ENCODE results near the gene IL24. TPM values are rescaled to one million over a fixed set of nuclear protein-coding genes. Genes with fewer than 3 reads are reported as not detected.

IL24 gene
- total and polyA plus RNA-seq, 10 of the 15 experiments (the other 5 are each of a cell fraction or from before 2014, with no cell fraction given): 0.05 to 19.8 (median 0.35) TPM; not detected in 1

GRCh38 chr1:206930210-206930798 lies 33.1 kb downstream of the IL24 start (continued):
- TF ChIP-seq ZNF24 (IDR thresholded peaks at IDR 0.05) (no peak), TARDBP (IDR thresholded peaks at IDR 0.05; ENCODE audit: borderline replicate concordance) (no peak; the same call in 1 of the 2 replicates), NFIC (IDR thresholded peaks at IDR 0.05; ENCODE audit: low read depth, low read length) (no peak), IKZF1 (conservative IDR thresholded peaks at IDR 0.05) (peak; percentile 93), SREBF1 (IDR thresholded peaks at IDR 0.05; ENCODE audit: low read length) (no peak), RBBP5 (conservative IDR thresholded peaks at IDR 0.05) (no peak), MTA2 (IDR thresholded peaks at IDR 0.05; ENCODE audit: low read depth) (peak; percentile 91), YBX1 (IDR thresholded peaks at IDR 0.05) (no peak), STAT3 (IDR thresholded peaks at IDR 0.05; ENCODE audit: low read depth, low read length) (peak; percentile 79; the same call in 1 of the 2 replicates), WRNIP1 (IDR thresholded peaks at IDR 0.05; ENCODE audit: borderline replicate concordance, low read depth, low read length) (0 out of 2 replicates have a peak, but pooled peaks have one; percentile 67), RCOR1 (conservative IDR thresholded peaks at IDR 0.05; ENCODE audit: low read depth, low read length) (0 out of 2 replicates have a peak, but pooled peaks have one; percentile 36), MXI1 (IDR thresholded peaks at IDR 0.05; ENCODE audit: low read depth, low read length) (peak; percentile 55; the same call in 1 of the 2 replicates), ZNF274 (IDR thresholded peaks at IDR 0.05; ENCODE audit: insufficient read depth, insufficient read length) (no peak), GATAD2B (conservative IDR thresholded peaks at IDR 0.05; ENCODE audit: low read depth) (peak; percentile 75; the same call in 1 of the 2 replicates), SIX5 (IDR thresholded peaks at IDR 0.05; ENCODE audit: low read depth, low read length, severe bottlenecking) (no peak), MYC (IDR thresholded peaks at IDR 0.05; ENCODE audit: insufficient read depth, insufficient read length, insufficient replicate concordance, low read length, severe bottlenecking) (no peak), BACH1 (IDR thresholded peaks at IDR 0.05; ENCODE audit: borderline replicate concordance) (peak; percentile 44; the same call in 1 of the 2 replicates), DPF2 (IDR thresholded peaks at IDR 0.05) (peak; percentile 88), YY1 (IDR thresholded peaks at IDR 0.05; ENCODE audit: low read depth, low read length) (peak; percentile 60; the same call in 1 of the 2 replicates), LARP7 (IDR thresholded peaks at IDR 0.05) (no peak), SIN3A (IDR thresholded peaks at IDR 0.05; ENCODE audit: low read depth, low read length) (no peak; the same call in 1 of the 2 replicates), NRF1 (conservative IDR thresholded peaks at IDR 0.05; ENCODE audit: low read depth, low read length) (no peak), SP1 (IDR thresholded peaks at IDR 0.05; ENCODE audit: low read depth, low read length) (peak; percentile 84), ZNF622 (IDR thresholded peaks at IDR 0.05) (no peak), IRF4 (IDR thresholded peaks at IDR 0.05; ENCODE audit: low read depth, low read length) (peak; percentile 70), ATF7 (IDR thresholded peaks at IDR 0.05; ENCODE audit: low read depth) (peak; percentile 85), E2F4 (IDR thresholded peaks at IDR 0.05; ENCODE audit: low read depth, low read length) (no peak), TCF7 (IDR thresholded peaks at IDR 0.05; ENCODE audit: borderline replicate concordance) (no peak), CREM (IDR thresholded peaks at IDR 0.05; ENCODE audit: low read depth) (peak; percentile 88), HDGF (IDR thresholded peaks at IDR 0.05) (peak; percentile 55)
- TF ChIP-seq, protein P1, sequence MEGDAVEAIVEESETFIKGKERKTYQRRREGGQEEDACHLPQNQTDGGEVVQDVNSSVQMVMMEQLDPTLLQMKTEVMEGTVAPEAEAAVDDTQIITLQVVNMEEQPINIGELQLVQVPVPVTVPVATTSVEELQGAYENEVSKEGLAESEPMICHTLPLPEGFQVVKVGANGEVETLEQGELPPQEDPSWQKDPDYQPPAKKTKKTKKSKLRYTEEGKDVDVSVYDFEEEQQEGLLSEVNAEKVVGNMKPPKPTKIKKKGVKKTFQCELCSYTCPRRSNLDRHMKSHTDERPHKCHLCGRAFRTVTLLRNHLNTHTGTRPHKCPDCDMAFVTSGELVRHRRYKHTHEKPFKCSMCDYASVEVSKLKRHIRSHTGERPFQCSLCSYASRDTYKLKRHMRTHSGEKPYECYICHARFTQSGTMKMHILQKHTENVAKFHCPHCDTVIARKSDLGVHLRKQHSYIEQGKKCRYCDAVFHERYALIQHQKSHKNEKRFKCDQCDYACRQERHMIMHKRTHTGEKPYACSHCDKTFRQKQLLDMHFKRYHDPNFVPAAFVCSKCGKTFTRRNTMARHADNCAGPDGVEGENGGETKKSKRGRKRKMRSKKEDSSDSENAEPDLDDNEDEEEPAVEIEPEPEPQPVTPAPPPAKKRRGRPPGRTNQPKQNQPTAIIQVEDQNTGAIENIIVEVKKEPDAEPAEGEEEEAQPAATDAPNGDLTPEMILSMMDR (IDR thresholded peaks at IDR 0.05 in 2 of 3, conservative IDR thresholded peaks at IDR 0.05 in 1 of 3; ENCODE audit: control insufficient read depth in 2 of 3, extremely low read depth in 1 of 3, insufficient read depth in 1 of 3, low read depth in 3 of 3, low read length in 3 of 3): no peak
- TF ChIP-seq, protein P2, sequence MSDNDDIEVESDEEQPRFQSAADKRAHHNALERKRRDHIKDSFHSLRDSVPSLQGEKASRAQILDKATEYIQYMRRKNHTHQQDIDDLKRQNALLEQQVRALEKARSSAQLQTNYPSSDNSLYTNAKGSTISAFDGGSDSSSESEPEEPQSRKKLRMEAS (IDR thresholded peaks at IDR 0.05; ENCODE audit: low read depth, low read length): peak; percentile 71; the same call in 1 of the 2 replicates
